HG03442 (cell line): ENCODE measurements around the gene DTX4.

Source experiments
- ATAC-seq: cut with Tn5 transposase; IDR thresholded peaks from one replicate; pipeline ENCODE4 v1.9.1; 2021; ENCODE audit warnings: mild to moderate bottlenecking, moderate library complexity; ENCODE audit not compliant: unreplicated experiment

The DTX4 gene

GRCh38 chr11:59189986-59190385 is 18.1 kb downstream of the DTX4 start:
- no peak for ATAC-seq

DNA sequence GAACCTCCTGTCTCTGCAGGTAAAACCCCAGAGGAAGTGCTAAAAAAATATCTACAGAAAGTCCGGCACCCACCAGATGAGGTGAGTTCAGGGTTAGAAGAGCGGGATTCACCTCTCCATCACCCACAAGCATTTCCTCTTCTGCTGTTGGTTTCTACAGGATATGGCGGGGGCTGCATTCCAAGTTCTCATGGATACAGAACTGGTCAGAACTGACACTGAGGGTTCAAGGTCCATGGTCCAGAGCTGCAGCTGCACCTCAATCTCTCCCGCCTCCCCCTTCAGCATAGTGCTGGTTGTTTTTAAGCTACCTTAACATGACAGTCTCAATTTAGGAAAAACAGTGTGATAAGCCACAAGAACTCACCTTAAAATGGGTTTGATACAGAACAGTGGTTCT is 19.2 kb downstream of the DTX4 start:
- no peak for ATAC-seq

GRCh38 chr11:59191890-59192289 is 20.0 kb downstream of the DTX4 start:
- ATAC-seq: no peak

- ATAC-seq: no peak
These were observed 20.6 kb downstream of the DTX4 start for GRCh38 chr11:59192446-59193020.

DNA sequence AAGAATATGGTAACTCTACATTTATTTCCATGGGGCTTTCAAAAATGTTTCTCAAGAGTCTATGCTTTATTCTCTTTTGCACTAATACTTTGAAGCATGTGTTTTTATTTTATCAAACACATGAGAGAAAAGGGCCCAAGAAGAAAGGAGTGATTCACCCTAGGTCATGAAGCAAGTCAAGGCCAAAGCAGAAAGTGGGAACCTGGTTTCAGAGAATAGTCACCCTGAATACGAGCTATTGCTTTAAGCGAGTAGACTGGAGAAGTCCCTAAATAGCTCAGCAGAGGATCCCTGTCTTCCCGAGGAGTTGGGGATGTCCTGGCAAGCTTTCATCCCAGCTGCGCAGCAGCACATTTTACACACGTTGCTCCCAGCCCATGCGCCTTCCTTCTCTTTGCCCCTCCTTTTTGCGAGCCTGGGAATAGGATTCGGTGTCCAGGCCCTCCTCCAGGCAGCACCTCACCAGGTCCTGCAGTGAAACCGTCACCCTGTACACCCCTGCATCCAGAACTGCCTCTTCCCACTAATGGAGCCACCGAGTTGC is 21.7 kb downstream of the DTX4 start:
- no peak for ATAC-seq

DNA sequence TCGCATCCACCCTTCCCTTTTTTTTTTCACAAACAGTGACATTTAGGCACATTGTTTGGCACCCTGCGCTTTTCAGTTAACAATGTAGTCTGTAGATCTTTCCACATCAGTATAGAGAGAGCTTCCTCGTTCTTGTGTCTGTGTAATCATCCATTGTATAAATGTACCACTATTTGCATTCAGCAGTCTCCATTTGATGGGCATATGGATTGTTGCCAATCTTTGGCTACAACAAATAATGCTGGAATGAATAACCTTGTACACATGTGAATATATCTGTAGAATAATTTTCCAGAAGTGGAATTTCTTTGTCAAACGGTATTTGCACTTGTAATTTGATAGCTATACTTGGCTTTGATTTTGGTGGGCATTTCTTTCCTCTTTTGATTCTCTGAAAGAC is 23.7 kb downstream of the DTX4 start:
- no peak for ATAC-seq

DNA sequence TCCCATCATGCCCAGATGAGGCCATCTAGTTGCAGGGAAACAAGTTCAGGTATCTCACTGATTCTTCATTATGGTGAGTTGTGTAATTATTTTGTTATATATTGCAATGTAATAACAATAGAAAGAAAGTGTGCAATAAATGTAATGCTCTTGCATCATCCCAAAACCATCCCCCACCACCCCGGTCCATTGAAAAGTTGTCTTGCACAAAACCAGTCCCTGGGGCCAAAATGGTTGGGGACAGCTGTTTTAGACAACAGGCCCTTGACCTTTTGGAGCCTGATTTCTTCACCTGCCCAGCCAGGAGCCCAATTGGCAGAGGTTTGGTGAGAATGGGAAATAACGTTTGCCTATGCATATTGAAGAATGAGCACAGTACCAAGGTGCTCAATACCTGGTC is 24.8 kb downstream of the DTX4 start:
- no peak for ATAC-seq

- ATAC-seq: no peak
These were observed 26.1 kb downstream of the DTX4 start for GRCh38 chr11:59197991-59198390.

- ATAC-seq: no peak
These were observed 26.8 kb downstream of the DTX4 start for GRCh38 chr11:59198726-59199125.

DNA sequence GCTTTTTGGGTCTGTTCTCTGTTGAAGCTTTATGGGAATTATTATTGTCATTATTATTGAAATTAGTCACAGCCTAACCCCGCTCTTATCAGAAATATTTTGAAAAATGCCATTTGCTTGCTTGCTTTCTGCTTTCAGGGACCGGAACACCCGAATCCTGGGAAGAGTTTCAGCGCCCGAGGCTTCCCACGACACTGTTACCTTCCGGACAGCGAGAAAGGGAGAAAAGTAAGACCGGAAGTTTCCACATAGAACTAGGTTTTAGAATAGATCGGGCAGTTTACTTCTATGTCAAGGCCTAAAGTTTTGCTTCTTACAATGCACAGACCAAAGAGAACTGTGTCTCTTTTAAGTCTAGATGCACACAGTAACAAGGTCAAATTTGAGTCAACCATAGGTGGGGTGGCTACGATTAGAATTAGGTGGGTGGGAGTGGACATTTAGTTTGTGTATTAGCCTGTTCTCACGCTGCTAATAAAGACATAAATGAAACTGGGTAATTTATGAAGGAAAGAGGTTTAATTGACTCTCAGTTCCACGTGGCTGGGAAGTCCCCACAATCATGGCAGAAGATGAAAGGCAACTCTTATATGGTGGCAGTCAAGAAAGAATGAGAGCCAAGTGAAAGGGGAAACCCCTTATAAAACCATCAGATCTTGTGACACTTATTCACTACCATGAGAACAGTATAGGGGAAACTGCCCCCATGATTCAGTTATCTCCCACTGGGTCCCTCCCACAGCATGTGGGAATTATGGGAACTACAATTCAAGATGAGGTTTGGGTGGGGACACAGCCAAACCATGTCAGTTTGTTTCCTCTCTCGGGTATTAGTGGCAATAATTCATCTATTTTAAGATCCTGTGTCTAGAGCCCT is 27.9 kb downstream of the DTX4 start:
- peak; percentile 60 for ATAC-seq

GRCh38 chr11:59200423-59200746 is 28.5 kb downstream of the DTX4 start:
- no peak for ATAC-seq

DNA sequence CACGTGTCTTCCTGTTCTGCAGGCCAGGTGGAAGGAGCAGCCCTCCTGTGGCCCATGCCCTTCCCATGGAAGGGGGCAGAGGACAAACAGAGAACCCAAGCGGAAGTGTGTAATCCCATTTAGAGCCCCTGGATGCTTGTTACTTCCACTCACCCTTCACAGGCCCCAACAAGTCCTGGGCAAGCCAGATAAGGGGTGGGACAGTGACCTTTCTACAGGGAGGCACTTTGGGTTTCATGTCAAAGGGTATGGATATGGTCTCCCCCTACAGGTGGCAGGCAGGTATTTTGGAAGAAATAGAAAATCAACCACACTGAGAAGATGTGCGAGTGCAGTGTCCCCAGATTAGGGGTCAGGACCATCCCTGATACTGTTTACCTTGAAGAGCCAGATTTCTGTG is 29.4 kb downstream of the DTX4 start:
- no peak for ATAC-seq

GRCh38 chr11:59204746-59205145 is 32.8 kb downstream of the DTX4 start:
- no peak for ATAC-seq

DNA sequence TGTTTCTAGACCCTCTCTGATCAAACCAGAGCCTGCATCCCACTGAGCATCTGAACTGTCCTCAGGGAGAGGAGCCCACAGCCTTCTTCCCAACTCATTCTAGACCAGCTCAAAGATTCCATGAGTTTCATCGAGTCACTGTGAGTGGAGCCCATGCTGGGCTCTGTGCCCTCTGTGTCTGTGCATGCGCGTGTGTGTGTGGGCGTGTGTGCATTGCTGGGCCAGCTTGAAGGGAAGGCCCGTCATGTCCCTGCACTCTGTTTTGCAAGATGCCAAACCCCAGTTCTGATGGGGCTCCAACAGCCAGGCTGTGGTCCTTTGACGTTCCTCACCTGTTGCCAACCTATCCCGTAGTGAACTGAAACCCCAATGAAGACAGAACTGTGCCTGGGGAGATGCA is 33.7 kb downstream of the DTX4 start:
- no peak for ATAC-seq

GRCh38 chr11:59206635-59207034 is 34.7 kb downstream of the DTX4 start:
- ATAC-seq: no peak

DNA sequence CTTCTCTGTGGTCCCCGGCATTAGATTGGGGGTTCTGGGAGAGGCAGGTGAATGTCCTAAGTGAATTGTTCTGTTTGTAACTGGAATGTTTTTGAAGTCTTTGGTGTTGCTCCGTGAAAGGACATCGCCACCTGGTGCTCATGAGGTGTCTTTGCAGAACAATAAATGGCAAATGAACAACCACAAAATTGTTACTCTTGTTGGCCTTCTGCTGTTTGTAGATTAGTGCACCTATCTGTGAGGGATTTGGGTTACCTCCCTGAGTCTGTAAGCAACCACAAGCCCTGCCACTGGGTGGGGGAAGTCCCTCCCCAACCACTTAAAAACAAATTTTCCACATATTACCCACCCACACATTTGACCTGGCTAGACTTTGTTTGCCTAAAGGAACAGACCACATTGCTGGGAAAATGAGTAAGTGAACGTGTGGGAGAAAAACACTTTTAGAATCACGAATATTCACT is 36.1 kb downstream of the DTX4 start:
- ATAC-seq: peak; percentile 80

DNA sequence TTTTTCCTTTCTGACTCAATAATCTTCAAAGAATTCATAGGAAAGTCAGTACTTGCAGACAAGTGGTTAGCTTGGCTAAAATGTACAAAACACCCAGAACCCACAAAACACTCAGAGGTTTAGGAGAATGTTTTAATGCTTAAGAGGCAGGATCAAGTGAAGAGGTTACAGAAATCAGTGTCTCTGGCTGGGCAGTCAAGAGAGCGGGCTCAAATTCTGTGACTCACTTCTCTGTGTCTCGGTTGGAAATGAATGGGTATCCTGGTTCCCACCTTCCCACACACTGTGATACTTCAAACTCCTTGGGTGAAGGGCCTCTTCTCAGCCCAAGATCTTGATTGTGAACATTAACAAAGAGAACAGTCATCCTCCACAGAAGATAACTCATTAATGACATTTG is 37.0 kb downstream of the DTX4 start:
- ATAC-seq: no peak

DNA sequence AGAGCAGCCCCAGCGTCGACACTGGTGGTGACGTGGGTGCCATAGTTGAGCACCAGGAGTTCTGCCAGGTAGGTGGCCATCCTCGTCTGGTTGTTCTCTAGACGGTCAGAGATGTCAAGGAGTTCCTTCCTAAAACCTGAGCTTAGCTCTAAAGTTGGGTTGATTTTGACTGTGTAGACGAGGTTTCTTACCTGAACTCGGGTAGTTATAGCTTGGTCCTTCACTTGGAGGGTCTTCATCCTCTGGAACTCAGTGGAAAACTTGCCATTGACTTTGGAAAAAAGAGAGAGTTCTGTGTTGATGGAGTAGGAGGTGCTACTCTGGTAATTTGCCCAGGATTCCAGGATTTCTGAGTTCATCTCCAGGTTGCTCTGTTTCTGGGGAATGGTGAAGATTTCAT is 40.3 kb downstream of the DTX4 start:
- no peak for ATAC-seq

DNA sequence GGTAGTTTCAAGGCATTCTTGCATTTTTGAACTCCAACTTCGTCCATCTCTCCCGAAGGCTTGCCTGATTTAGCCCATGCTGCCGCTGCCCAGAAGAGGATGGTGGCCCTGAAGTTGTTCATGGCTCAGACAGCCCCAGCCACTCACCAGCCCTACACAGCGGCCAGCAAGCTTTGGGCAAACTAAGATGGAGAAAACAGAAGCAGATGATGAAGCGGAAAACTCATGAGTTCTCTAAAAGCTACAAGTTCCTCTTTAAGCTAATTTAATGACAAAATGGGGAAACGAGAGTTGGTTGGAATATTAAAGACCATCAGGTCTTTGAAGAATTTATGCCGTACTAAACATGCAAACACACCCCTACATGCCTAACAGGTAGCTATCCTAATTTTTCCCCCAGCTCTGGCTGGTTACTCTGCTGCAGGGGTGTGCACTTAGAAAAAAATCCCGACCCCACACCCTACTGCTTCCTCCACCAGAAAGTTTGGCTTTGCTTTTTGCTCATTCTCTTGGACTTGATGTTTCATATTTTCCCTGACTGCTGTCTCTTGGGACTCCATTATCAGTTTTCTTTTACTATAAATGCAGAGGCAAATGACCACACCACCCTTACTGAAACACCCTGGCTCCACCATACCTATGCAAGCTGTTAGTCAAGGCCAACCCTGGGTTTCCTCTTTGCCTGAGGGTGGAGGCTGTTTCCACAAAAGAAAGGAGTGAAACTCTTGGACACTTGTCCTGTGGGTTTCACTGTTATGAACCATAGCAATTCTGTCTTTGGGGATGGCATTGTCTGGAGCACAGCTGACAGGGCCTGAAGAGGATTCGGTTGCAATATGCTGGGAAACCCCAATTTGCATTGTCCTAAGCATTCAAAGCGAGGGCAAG is 41.1 kb downstream of the DTX4 start, which contains the start of gene MPEG1:
MPEG1 (minus strand) TSS at position 184 of the 888 bp plus-strand sequence; CDS start at position 122, 62 bp downstream.
- no peak for ATAC-seq

DNA sequence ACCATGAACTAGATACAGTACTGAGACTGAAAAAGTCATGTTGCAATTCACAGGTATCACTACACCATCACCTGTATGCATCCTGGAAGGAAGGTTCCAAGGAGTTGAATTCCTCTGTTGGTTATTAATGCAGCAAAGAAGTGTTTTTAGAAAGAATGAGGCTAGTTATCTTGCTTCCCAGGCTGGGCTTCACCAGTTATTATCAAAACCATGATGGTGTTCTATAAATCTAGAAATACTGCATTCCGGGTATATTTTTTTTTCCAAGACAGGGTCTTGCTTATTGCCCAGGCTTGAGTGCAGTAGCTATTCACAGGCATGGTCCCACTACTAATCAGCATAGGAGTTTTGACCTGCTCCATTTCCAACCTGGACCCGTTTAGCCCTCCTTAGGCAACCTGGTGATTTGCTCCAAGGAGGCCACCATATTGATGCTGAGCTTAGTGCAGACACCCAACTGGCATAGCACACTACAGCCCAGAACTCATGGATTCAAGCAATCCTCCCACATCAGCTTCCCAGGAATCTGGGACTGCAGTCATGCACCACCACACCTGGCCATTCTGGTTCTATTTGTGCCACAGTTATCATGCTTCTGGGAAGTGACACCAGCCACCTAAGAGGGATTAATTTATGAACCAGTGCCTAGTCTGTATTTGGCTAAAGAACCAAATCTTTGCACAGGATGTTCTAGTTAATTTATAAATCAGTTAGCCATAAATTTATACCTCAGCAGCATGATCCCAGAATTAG is 42.4 kb downstream of the DTX4 start:
- ATAC-seq: no peak
